HG02623 (cell line): ENCODE measurements around the gene AFF3.

Experiments used
- ATAC-seq: cut with Tn5 transposase; IDR thresholded peaks from one replicate; pipeline ENCODE4 v1.9.1; 2021; ENCODE audit warnings: moderate library complexity; ENCODE audit not compliant: unreplicated experiment

The AFF3 gene

GRCh38 chr2:100043891-100044255 is 98.5 kb downstream of the AFF3 start:
- ATAC-seq: no peak

- ATAC-seq: no peak
Measured at GRCh38 chr2:100043081-100043890, 99.1 kb downstream of the AFF3 start.

GRCh38 chr2:100042562-100042961 is 99.8 kb downstream of the AFF3 start:
- no peak for ATAC-seq

- ATAC-seq: no peak
Measured at GRCh38 chr2:100041946-100042345, 100.4 kb downstream of the AFF3 start.

- no peak for ATAC-seq
Measured at GRCh38 chr2:100041385-100041784, 101.0 kb downstream of the AFF3 start.

- no peak for ATAC-seq
Measured at GRCh38 chr2:100040906-100041305, 101.5 kb downstream of the AFF3 start.

GRCh38 chr2:100039291-100039980 is 103.0 kb downstream of the AFF3 start:
- no peak for ATAC-seq

- ATAC-seq: no peak
Measured at GRCh38 chr2:100038011-100038410, 104.4 kb downstream of the AFF3 start.

- no peak for ATAC-seq
Measured at GRCh38 chr2:100036793-100037192, 105.6 kb downstream of the AFF3 start.

GRCh38 chr2:100036026-100036425 is 106.4 kb downstream of the AFF3 start:
- no peak for ATAC-seq

GRCh38 chr2:100034431-100034830 is 108.0 kb downstream of the AFF3 start:
- ATAC-seq: no peak

GRCh38 chr2:100033976-100034375 is 108.4 kb downstream of the AFF3 start:
- no peak for ATAC-seq

- ATAC-seq: no peak
Measured at GRCh38 chr2:100031604-100032003, 110.8 kb downstream of the AFF3 start.

GRCh38 chr2:100029460-100029859 is 112.9 kb downstream of the AFF3 start:
- ATAC-seq: no peak

GRCh38 chr2:100021791-100022340 is 120.5 kb downstream of the AFF3 start:
- ATAC-seq: no peak

GRCh38 chr2:100019499-100019898 is 122.9 kb downstream of the AFF3 start:
- no peak for ATAC-seq

- ATAC-seq: no peak
Measured at GRCh38 chr2:100018341-100019193, 123.8 kb downstream of the AFF3 start.

GRCh38 chr2:100017633-100018032 is 124.8 kb downstream of the AFF3 start:
- no peak for ATAC-seq

GRCh38 chr2:100016756-100017155 is 125.6 kb downstream of the AFF3 start:
- no peak for ATAC-seq

GRCh38 chr2:100015849-100016248 is 126.5 kb downstream of the AFF3 start:
- ATAC-seq: no peak
